IMR-90 (cell line): ENCODE measurements around the gene TWIST1. TPM values are rescaled to one million over a fixed set of nuclear protein-coding genes. Genes with fewer than 3 reads are reported as not detected.

Experiments used
- ATAC-seq: fragments of 200-7000 bp; cut with Tn5 transposase; 2 replicates; pipeline ENCODE4 v1.9.1; 2020; ENCODE audit warnings: low read depth, mild to moderate bottlenecking, moderate library complexity
- BruUV-seq: library from RNA; stranded (reverse); fragments of 400-500 nt; replicated peaks from 2 replicates; lab custom pipeline; 2021; lab: Mats Ljungman, UMichigan
- CTCF ChIA-PET: fragments of 300-600 bp; formaldehyde crosslinking; extraction: SDS; loops from one replicate; lab custom pipeline; 2021; ENCODE audit warnings: antibody characterized with exemption; lab: Yijun Ruan, JAX
- POLR2A ChIA-PET: fragments of 300-600 bp; sonication (Branson Sonifier 250); formaldehyde crosslinking; loops from one replicate; lab custom pipeline; 2022; ENCODE audit warnings: antibody characterized with exemption; ENCODE audit not compliant: unreplicated experiment; lab: Charles Lee
- DNase-seq: peaks from one replicate; pipeline ENCODE4 v3.0.0; 2013
- H2AFZ ChIP-seq: replicated peaks from 2 replicates; pipeline ENCODE3; 2013; ENCODE audit warnings: low read length, mild to moderate bottlenecking; ENCODE audit not compliant: poor library complexity
- H2AK5ac ChIP-seq: 2 replicates; pipeline ENCODE4 v1.6.1; 2013; ENCODE audit warnings: low read depth, low read length, inconsistent platforms
- H2AK9ac ChIP-seq: replicated peaks from 2 replicates; pipeline ENCODE3; 2013; ENCODE audit warnings: mild to moderate bottlenecking, low read depth, low read length, moderate library complexity; ENCODE audit not compliant: poor library complexity
- H2BK120ac ChIP-seq: 2 replicates; pipeline ENCODE4 v1.6.1; 2013; ENCODE audit warnings: low read depth, low read length, inconsistent platforms
- H2BK15ac ChIP-seq: 3 replicates; pipeline ENCODE4 v1.6.1; 2013; ENCODE audit warnings: low read depth, low read length, inconsistent platforms
- H2BK20ac ChIP-seq: 2 replicates; pipeline ENCODE4 v1.6.1; 2013; ENCODE audit warnings: low read depth, mild to moderate bottlenecking, inconsistent platforms, low read length, moderate library complexity
- H2BK5ac ChIP-seq: 2 replicates; pipeline ENCODE4 v1.6.1; 2013; ENCODE audit warnings: mild to moderate bottlenecking, low read depth, low read length, inconsistent platforms; ENCODE audit not compliant: poor library complexity, severe bottlenecking
- H3K14ac ChIP-seq: replicated peaks from 2 replicates; pipeline ENCODE4 v1.6.1; 2013; ENCODE audit warnings: low read depth, low read length, inconsistent platforms
- H3K18ac ChIP-seq: 2 replicates; pipeline ENCODE4 v1.6.1; 2013; ENCODE audit warnings: low read depth, low read length, control low read depth
- H3K23ac ChIP-seq: 2 replicates; pipeline ENCODE4 v1.6.1; 2013; ENCODE audit warnings: low read depth, low read length, inconsistent platforms
- H3K27ac ChIP-seq: 2 replicates; pipeline ENCODE4 v1.5.1; 2013; ENCODE audit warnings: mild to moderate bottlenecking, control low read depth, low read length; ENCODE audit not compliant: insufficient read depth
- H3K27me3 ChIP-seq: 2 replicates; pipeline ENCODE4 v1.6.1; 2013; ENCODE audit warnings: low read length; ENCODE audit not compliant: control insufficient read depth, insufficient read depth
- H3K36me3 ChIP-seq: 2 replicates; pipeline ENCODE4 v1.6.1; 2013; ENCODE audit warnings: low read length, mixed read lengths; ENCODE audit not compliant: control insufficient read depth, insufficient read depth
- H3K4ac ChIP-seq: 2 replicates; pipeline ENCODE4 v1.6.1; 2013; ENCODE audit warnings: low read depth, low read length, inconsistent platforms
- H3K4me1 ChIP-seq: 2 replicates; pipeline ENCODE4 v1.6.1; 2013; ENCODE audit warnings: low read length, mixed read lengths; ENCODE audit not compliant: control insufficient read depth, insufficient read depth
- H3K4me2 ChIP-seq: 2 replicates; pipeline ENCODE4 v1.6.1; 2013; ENCODE audit warnings: low read depth, mild to moderate bottlenecking, control low read depth, low read length, moderate library complexity
- H3K4me3 ChIP-seq: 2 replicates; pipeline ENCODE4 v1.5.1; 2013; ENCODE audit warnings: low read depth, mild to moderate bottlenecking, control low read depth, low read length, moderate library complexity; ENCODE audit not compliant: insufficient read depth
- H3K56ac ChIP-seq: 2 replicates; pipeline ENCODE4 v1.6.1; 2013; ENCODE audit warnings: low read length, inconsistent platforms; ENCODE audit not compliant: insufficient read depth; ENCODE audit errors: extremely low read depth
- H3K79me1 ChIP-seq, 2 experiments: 2 replicates each; pipeline ENCODE4 v1.6.1; 2013; ENCODE audit warnings: low read length in 2 of 2, inconsistent platforms in 1 of 2, low read depth in 1 of 2
- H3K9ac ChIP-seq: 2 replicates; pipeline ENCODE4 v1.6.1; 2013; ENCODE audit warnings: low read depth, low read length, control low read depth
- H3K9me1 ChIP-seq: 2 replicates; pipeline ENCODE4 v1.6.1; 2013; ENCODE audit warnings: low read length, inconsistent platforms; ENCODE audit not compliant: insufficient read depth
- H3K9me3 ChIP-seq: 2 replicates; pipeline ENCODE4 v1.6.1; 2013; ENCODE audit warnings: low read length; ENCODE audit not compliant: control insufficient read depth, insufficient read depth
- H4K20me1 ChIP-seq: 2 replicates; pipeline ENCODE4 v1.6.1; 2013; ENCODE audit warnings: low read length, inconsistent platforms; ENCODE audit not compliant: insufficient read depth
- H4K5ac ChIP-seq: 2 replicates; pipeline ENCODE4 v1.6.1; 2013; ENCODE audit warnings: mild to moderate bottlenecking, low read depth, low read length, control low read depth
- H4K8ac ChIP-seq, 2 experiments: 2 replicates each; pipeline ENCODE4 v1.6.1; 2013; ENCODE audit warnings: low read depth in 2 of 2, low read length in 2 of 2, control low read depth in 1 of 2, inconsistent platforms in 1 of 2
- H4K91ac ChIP-seq: 2 replicates; pipeline ENCODE4 v1.6.1; 2013; ENCODE audit warnings: low read depth, low read length, inconsistent platforms; ENCODE audit not compliant: insufficient read depth
- BHLHE40 ChIP-seq: fragments of 150-350 bp; IDR thresholded peaks from 2 replicates; pipeline ENCODE4 v1.6.1; 2016; ENCODE audit warnings: mild to moderate bottlenecking, low read depth, low read length
- MXI1 ChIP-seq: IDR thresholded peaks from 2 replicates; pipeline ENCODE4 v1.6.1; 2012; ENCODE audit warnings: low read depth, mild to moderate bottlenecking, low read length, moderate library complexity, borderline replicate concordance
- RFX5 ChIP-seq: IDR thresholded peaks from 2 replicates; pipeline ENCODE4 v1.8.0; 2012; ENCODE audit warnings: low read depth, mild to moderate bottlenecking, low read length, moderate library complexity
- whole genome bisulfite sequencing, 2 experiments: methylation state at CpG; one replicate each; pipeline versions ENCODE4 v1.1.5 to v1.1.7; 2013; ENCODE audit warnings: missing lambda C conversion rate in 2 of 2; ENCODE audit not compliant: insufficient read length in 1 of 2; ENCODE audit errors: extremely low coverage in 2 of 2; 5-methylcytosine and 5-hydroxymethylcytosine counted together
- dilution Hi-C: fragments of 300-500 bp; cut with HindIII; formaldehyde crosslinking; loops from one replicate; pipeline ENCODE4 v1.14.3; 2018; ENCODE audit warnings: low sequenced_read_pairs; ENCODE audit not compliant: unreplicated experiment
- in situ Hi-C: fragments of 300-500 bp; cut with MboI; formaldehyde crosslinking; loops from 3 replicates; pipeline ENCODE4 v1.14.3; 2019; ENCODE audit warnings: low sequenced_read_pairs, inconsistent platforms, mixed read lengths
- intact Hi-C: fragments of 100-400 bp; cut with micrococcal nuclease; formaldehyde crosslinking; loops from 2 replicates; pipeline ENCODE4 v1.10.0; 2022
- polyA plus RNA-seq, 3 experiments: library from polyadenylated mRNA; depleted of rRNA; stranded (reverse); fragments of >200 nt; gene quantifications; 2 replicates each; pipeline ENCODE4 v1.2.3, GENCODE V29; 2012; ENCODE audit warnings: low replicate concordance in 1 of 3
- total RNA-seq: library from RNA; depleted of rRNA; stranded (reverse); fragments of >200 nt; gene quantifications from 2 replicates; pipeline ENCODE4 v1.2.3, GENCODE V29; 2012

The TWIST1 gene
- total and polyA plus RNA-seq, 2 of the 4 experiments (the other 2 are of a cell fraction): 5.4 to 42.3 TPM

DNA sequence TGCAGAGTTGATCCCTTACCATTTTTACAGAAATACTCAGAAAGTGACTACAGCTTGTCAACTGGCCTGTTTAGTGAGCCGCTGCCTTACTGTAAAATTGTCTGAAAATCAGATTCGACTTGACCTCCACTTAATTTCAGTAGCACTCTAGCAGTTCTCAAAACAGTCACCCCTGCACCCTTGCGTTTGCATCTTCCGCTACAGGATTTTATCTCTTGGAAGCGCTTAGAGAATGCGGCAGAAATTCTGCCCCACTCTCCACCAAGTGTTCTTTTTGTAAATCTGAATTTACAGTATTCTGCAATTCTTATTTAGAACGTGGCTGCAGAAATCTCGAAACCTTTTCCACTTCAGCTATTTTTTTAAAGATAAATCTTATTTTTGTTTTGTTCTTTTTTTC, 1.9 kb upstream of the TWIST1 start:
- DNase-seq (no peak), ATAC-seq (no peak)
- Histone ChIP-seq H3K36me3 (no peaks in the 10 kb centered on the region), H2AK5ac (no peak overlapping the region), H4K91ac (peak overlapping the region; percentile 46; the same call in 1 of the 2 replicates), H3K4me2 (no peak overlapping the region; the same call in 1 of the 2 replicates), H4K5ac (no peak overlapping the region), H3K9me1 (no peaks in the 10 kb centered on the region), H4K8ac (peak overlapping the region in 1 of 2 experiments; percentile 48; a peak in 1 of 4 replicates), H2AK9ac (no peak overlapping the region), H2BK15ac (no peak overlapping the region), H3K9me3 (no peaks in the 10 kb centered on the region), H3K9ac (no peak overlapping the region), H3K18ac (no peak overlapping the region), H3K14ac (peak overlapping the region; percentile 62; the same call in 1 of the 2 replicates), H2BK120ac (peak overlapping the region; percentile 37), H3K27me3 (no peaks in the 10 kb centered on the region), H3K4me3 (no peak overlapping the region), H3K27ac (no peak overlapping the region; the same call in 1 of the 2 replicates), H3K4me1 (no peaks in the 10 kb centered on the region; the same call in 1 of the 2 replicates), H3K56ac (no peak overlapping the region), H4K20me1 (no peaks in the 10 kb centered on the region), H2BK20ac (peak overlapping the region; percentile 37; the same call in 1 of the 2 replicates), H2BK5ac (no peak overlapping the region), H3K79me1 (peaks cover 7 to 22% of the 10 kb centered on the region in 2 experiments; a peak in 3 of 4 replicates), H2AFZ (peak overlapping the region; percentile 82), H3K23ac (peak overlapping the region; percentile 78; the same call in 1 of the 2 replicates), H3K4ac (peak overlapping the region; percentile 38; the same call in 1 of the 2 replicates)
- 82% methylated on average over 2 of the region's 8 CpGs; no CpG with 5 or more reads in 1 of the 2 experiments for WGBS, 2 experiments
- no TSS peak for BruUV-seq
- in situ Hi-C loops: loop anchor here (10.0 to 25.0 kb wide), 2 partner anchors 425 to 757 kb away; no protein-coding TSS in a partner anchor
- dilution Hi-C loops: no loop called here
- ChIA-PET POLR2A (no interaction called here), CTCF (no interaction called here)
- TF ChIP-seq BHLHE40: no peak
- no peak for TF ChIP-seq RFX5
- no peak for TF ChIP-seq MXI1
- intact Hi-C loops: loop anchor here (5.0 to 10.0 kb wide), 2 partner anchors 227 to 365 kb away; no protein-coding TSS in a partner anchor
